Measurements from ENCODE around the gene STK32B. TPM values are rescaled to one million over a fixed set of nuclear protein-coding genes. Genes with fewer than 3 reads are reported as not detected.

The STK32B gene
- polyA plus RNA-seq, 4 donors = 0.27 to 0.75 (median 0.58) TPM; not detected in 1

DNA sequence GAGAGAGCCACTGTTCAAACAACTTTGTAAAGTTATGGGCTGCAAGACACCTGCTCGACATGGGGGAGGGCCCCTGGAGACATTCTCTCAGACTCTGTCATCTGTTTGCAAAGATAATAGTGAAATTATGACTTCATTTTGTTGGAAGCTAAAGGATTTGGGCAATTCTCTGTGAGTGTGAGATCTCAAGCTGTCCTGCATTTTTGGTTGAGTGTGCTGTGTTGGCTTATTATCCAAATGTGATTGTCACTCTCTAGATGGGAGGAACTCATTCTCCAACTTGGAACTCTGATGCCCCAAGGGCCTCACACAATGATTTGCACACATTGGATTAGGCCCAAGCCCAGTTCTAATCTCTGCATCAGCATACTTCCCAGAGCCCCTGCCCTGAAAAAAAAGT lies 63.7 kb downstream of the STK32B start:
- WGBS, 3 donors = 11 to 48% (median 32%) methylated on average over 1 of the region's 1 CpG
- H3K4me1 ChIP-seq (ENCODE audit: control insufficient read depth in 3 of 3, insufficient read depth in 2 of 3, low read depth in 1 of 3, low read length in 2 of 3) = no peaks in the 10 kb centered on the region
- no peaks in the 10 kb centered on the region for H3K36me3 ChIP-seq (ENCODE audit: control insufficient read depth in 3 of 3, insufficient read depth in 2 of 3, low read depth in 1 of 3, low read length in 3 of 3)
- no peaks in the 10 kb centered on the region for H3K27me3 ChIP-seq (ENCODE audit: control insufficient read depth in 3 of 3, insufficient read depth in 3 of 3, low read length in 3 of 3)
- DNase-seq (no peak), FAIRE-seq (no peak)
- H3K27ac ChIP-seq (ENCODE audit: low read depth in 1 of 3, low read length in 2 of 3) = no peak overlapping the region
- no peaks in the 10 kb centered on the region for H3K9me3 ChIP-seq (ENCODE audit: control insufficient read depth in 2 of 2, insufficient read depth in 1 of 2, low read depth in 1 of 2, low read length in 1 of 2)
- no peak overlapping the region for H3K4me3 ChIP-seq (ENCODE audit: low read depth in 1 of 3, low read length in 3 of 3)

DNA sequence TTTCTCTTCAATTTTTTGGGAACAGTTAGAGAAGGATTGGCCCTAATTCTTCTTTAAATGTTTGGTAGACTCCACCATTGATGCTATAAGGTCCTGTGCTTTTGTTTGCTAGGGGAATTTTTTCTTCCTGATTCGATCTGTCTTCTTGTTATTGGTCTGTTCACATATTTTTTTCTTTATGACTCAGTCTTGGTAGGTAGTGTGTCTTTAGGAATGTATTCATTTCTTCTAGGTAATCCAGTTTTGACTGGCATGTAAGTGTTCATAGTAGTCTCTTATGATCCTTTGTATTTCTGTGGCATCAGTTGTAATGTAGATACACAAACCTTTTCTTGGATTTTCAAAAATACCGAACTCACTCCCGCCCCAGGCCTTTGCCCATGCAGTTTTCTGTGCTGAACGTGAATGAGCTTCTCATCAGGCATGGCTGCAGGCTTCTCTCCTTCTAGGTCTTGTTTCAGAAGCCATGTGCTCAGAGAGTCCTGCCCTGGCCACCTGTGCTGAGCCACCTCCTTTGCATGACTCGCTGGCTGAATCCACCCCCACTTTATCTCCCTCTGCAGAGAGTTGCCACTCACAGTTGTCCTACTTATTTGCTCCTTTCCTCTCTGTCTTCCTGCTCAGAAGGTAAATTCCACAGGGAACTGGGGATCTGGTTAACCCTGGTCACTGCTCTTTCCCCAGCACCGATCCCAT lies 67.0 kb downstream of the STK32B start:
- no peaks in the 10 kb centered on the region for H3K9me3 ChIP-seq (ENCODE audit: control insufficient read depth in 2 of 2, insufficient read depth in 1 of 2, low read depth in 1 of 2, low read length in 1 of 2)
- no peak for DNase-seq
- peaks cover 0 to 4% (median 0%) of the 10 kb centered on the region in 3 donors for H3K4me1 ChIP-seq (ENCODE audit: control insufficient read depth in 3 of 3, insufficient read depth in 2 of 3, low read depth in 1 of 3, low read length in 2 of 3)
- H3K36me3 ChIP-seq (ENCODE audit: control insufficient read depth in 3 of 3, insufficient read depth in 2 of 3, low read depth in 1 of 3, low read length in 3 of 3) = no peaks in the 10 kb centered on the region
- no peaks in the 10 kb centered on the region for H3K27me3 ChIP-seq (ENCODE audit: control insufficient read depth in 3 of 3, insufficient read depth in 3 of 3, low read length in 3 of 3)
- no peak for FAIRE-seq
- WGBS, 3 donors = 74 to 86% (median 83%) methylated on average over 6 of the region's 6 CpGs
- no peak overlapping the region for H3K27ac ChIP-seq (ENCODE audit: low read depth in 1 of 3, low read length in 2 of 3)
- no peak overlapping the region for H3K4me3 ChIP-seq (ENCODE audit: low read depth in 1 of 3, low read length in 3 of 3)

DNA sequence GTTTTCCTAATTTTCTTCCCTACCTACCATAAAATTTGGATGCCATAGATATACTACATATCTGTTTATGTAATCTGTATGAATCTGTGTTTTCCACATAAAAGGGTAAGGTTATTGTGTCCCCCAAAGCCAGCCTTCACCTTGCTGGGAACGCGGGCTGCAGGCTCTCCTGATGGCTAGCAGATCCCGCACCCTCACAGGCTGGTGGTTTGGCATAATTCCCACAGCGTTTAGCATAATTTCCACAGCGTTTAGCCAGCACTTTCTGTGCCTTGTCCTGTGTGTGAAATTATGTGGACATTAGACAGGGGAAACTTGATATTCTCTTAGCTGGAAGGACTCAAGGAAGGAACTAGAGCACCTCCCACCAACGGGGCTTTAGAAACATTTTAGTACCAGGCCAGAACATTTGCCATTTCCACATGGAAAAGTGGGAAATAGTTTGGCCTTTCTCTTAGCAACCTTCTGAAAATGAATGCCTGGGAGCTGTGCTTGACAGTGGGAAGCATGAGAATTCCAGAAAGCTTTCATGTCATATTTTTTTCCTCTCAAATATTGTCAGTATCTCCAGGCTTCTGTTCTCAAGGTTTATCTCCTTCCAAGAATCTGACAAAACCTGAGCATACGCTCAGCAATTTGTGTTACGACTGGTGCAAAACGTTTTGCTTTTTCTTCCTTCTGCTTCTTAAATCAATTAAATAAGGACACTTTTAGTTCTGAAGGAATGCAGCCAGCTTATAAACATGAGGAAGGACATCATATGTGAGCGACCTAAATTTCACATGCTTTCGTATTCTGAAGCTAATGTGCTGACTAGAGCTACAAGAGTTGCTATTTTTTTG lies 67.9 kb downstream of the STK32B start:
- Histone ChIP-seq H3K4me3 (ENCODE audit: low read depth in 1 of 3, low read length in 3 of 3) (no peak overlapping the region), H3K9me3 (ENCODE audit: control insufficient read depth in 2 of 2, insufficient read depth in 1 of 2, low read depth in 1 of 2, low read length in 1 of 2) (no peaks in the 10 kb centered on the region), H3K4me1 (ENCODE audit: control insufficient read depth in 3 of 3, insufficient read depth in 2 of 3, low read depth in 1 of 3, low read length in 2 of 3) (peaks cover 0 to 4% (median 0%) of the 10 kb centered on the region in 3 donors), H3K27me3 (ENCODE audit: control insufficient read depth in 3 of 3, insufficient read depth in 3 of 3, low read length in 3 of 3) (no peaks in the 10 kb centered on the region), H3K36me3 (ENCODE audit: control insufficient read depth in 3 of 3, insufficient read depth in 2 of 3, low read depth in 1 of 3, low read length in 3 of 3) (no peaks in the 10 kb centered on the region), H3K27ac (ENCODE audit: low read depth in 1 of 3, low read length in 2 of 3) (no peak overlapping the region)
- WGBS, 3 donors = 71 to 77% (median 75%) methylated on average over 11 of the region's 11 CpGs
- FAIRE-seq (no peak), DNase-seq (no peak)

- Histone ChIP-seq H3K36me3 (ENCODE audit: control insufficient read depth in 3 of 3, insufficient read depth in 2 of 3, low read depth in 1 of 3, low read length in 3 of 3) (no peaks in the 10 kb centered on the region), H3K9me3 (ENCODE audit: control insufficient read depth in 2 of 2, insufficient read depth in 1 of 2, low read depth in 1 of 2, low read length in 1 of 2) (no peaks in the 10 kb centered on the region), H3K4me1 (ENCODE audit: control insufficient read depth in 3 of 3, insufficient read depth in 2 of 3, low read depth in 1 of 3, low read length in 2 of 3) (peaks cover 0 to 4% (median 0%) of the 10 kb centered on the region in 3 donors), H3K27me3 (ENCODE audit: control insufficient read depth in 3 of 3, insufficient read depth in 3 of 3, low read length in 3 of 3) (no peaks in the 10 kb centered on the region), H3K27ac (ENCODE audit: low read depth in 1 of 3, low read length in 2 of 3) (no peak overlapping the region), H3K4me3 (ENCODE audit: low read depth in 1 of 3, low read length in 3 of 3) (no peak overlapping the region)
- DNase-seq (no peak), FAIRE-seq (no peak)
- WGBS, 3 donors = 81 to 90% (median 84%) methylated on average over 10 of the region's 10 CpGs
These were observed 68.8 kb downstream of the STK32B start for GRCh38 chr4:5120067-5120466.

DNA sequence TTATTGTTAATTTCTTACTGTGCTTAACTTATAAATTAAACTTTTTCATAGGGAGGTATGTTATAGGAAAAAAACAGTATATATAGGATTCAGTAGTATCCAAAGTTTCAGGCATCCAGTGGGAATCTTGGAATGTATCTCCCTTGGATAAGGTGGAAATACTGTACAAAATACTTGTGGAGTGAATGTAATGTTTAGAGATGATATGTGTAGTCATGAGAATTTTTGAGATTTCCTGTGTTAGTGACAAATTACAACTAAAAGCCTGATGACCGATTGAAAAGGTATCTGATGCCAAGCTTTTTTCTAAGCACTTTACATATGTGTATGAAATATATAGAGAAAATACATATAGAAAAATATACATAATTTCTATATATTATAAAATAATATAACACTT lies 69.2 kb downstream of the STK32B start:
- Histone ChIP-seq H3K4me1 (ENCODE audit: control insufficient read depth in 3 of 3, insufficient read depth in 2 of 3, low read depth in 1 of 3, low read length in 2 of 3) (peaks cover 0 to 4% (median 0%) of the 10 kb centered on the region in 3 donors), H3K27me3 (ENCODE audit: control insufficient read depth in 3 of 3, insufficient read depth in 3 of 3, low read length in 3 of 3) (no peaks in the 10 kb centered on the region), H3K27ac (ENCODE audit: low read depth in 1 of 3, low read length in 2 of 3) (no peak overlapping the region), H3K36me3 (ENCODE audit: control insufficient read depth in 3 of 3, insufficient read depth in 2 of 3, low read depth in 1 of 3, low read length in 3 of 3) (no peaks in the 10 kb centered on the region), H3K4me3 (ENCODE audit: low read depth in 1 of 3, low read length in 3 of 3) (no peak overlapping the region), H3K9me3 (ENCODE audit: control insufficient read depth in 2 of 2, insufficient read depth in 1 of 2, low read depth in 1 of 2, low read length in 1 of 2) (no peaks in the 10 kb centered on the region)
- WGBS, 3 donors = 85 to 100% (median 92%) methylated on average over 1 of the region's 1 CpG
- no peak for DNase-seq
- FAIRE-seq = no peak

DNA sequence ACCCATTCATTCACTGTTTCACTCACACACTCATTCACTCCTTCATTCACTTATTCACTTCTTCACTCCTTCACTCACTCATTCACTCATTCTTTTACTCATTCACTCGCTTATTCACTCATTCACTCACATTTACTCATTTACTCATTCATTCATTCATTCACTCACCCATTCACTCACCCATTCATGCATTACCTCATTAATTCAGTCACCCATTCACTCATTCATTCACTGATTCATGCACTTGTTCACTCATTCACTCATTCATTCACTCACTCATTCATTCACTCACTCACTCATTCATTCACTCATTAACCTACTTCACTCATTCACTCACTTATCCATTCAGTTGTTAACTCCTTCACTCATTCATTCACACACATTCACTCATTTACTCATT lies 70.8 kb downstream of the STK32B start:
- 93 to 97% (median 97%) methylated on average over 1 of the region's 1 CpG for WGBS, 3 donors
- H3K4me1 ChIP-seq (ENCODE audit: control insufficient read depth in 3 of 3, insufficient read depth in 2 of 3, low read depth in 1 of 3, low read length in 2 of 3) = peaks cover 0 to 4% (median 0%) of the 10 kb centered on the region in 3 donors

DNA sequence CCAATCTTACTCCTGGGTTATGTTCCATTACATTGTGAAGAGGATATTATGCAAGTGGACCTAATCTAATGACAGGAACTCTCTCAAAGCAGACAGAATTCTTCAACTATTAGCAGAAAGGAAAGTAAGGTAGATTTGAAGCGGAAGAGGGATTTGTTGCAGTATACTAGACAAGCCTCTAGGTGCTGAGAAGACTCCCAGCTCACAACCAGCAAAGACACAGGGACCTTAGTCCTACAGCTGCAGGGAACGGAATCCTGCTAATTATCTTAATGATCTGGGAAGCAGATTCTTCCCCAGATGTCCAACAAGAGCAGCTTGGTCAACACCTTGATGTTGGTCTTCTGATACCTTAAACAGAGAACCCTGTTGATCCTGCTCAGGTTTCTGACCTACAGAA lies 73.6 kb downstream of the STK32B start:
- H3K27me3 ChIP-seq (ENCODE audit: control insufficient read depth in 3 of 3, insufficient read depth in 3 of 3, low read length in 3 of 3) = no peaks in the 10 kb centered on the region
- H3K4me3 ChIP-seq (ENCODE audit: low read depth in 1 of 3, low read length in 3 of 3) = no peak overlapping the region
- WGBS, 3 donors = 71 to 81% (median 77%) methylated on average over 2 of the region's 2 CpGs
- no peaks in the 10 kb centered on the region for H3K36me3 ChIP-seq (ENCODE audit: control insufficient read depth in 3 of 3, insufficient read depth in 2 of 3, low read depth in 1 of 3, low read length in 3 of 3)
- H3K9me3 ChIP-seq (ENCODE audit: control insufficient read depth in 2 of 2, insufficient read depth in 1 of 2, low read depth in 1 of 2, low read length in 1 of 2) = no peaks in the 10 kb centered on the region
- no peak overlapping the region for H3K27ac ChIP-seq (ENCODE audit: low read depth in 1 of 3, low read length in 2 of 3)
- DNase-seq (no peak), FAIRE-seq (no peak)
- H3K4me1 ChIP-seq (ENCODE audit: control insufficient read depth in 3 of 3, insufficient read depth in 2 of 3, low read depth in 1 of 3, low read length in 2 of 3) = peaks cover 0 to 4% (median 0%) of the 10 kb centered on the region in 3 donors

More for the DNA sequence above, 70.8 kb downstream of the STK32B start:
- Histone ChIP-seq H3K9me3 (ENCODE audit: control insufficient read depth in 2 of 2, insufficient read depth in 1 of 2, low read depth in 1 of 2, low read length in 1 of 2) (no peaks in the 10 kb centered on the region), H3K27me3 (ENCODE audit: control insufficient read depth in 3 of 3, insufficient read depth in 3 of 3, low read length in 3 of 3) (no peaks in the 10 kb centered on the region), H3K27ac (ENCODE audit: low read depth in 1 of 3, low read length in 2 of 3) (no peak overlapping the region), H3K4me3 (ENCODE audit: low read depth in 1 of 3, low read length in 3 of 3) (no peak overlapping the region), H3K36me3 (ENCODE audit: control insufficient read depth in 3 of 3, insufficient read depth in 2 of 3, low read depth in 1 of 3, low read length in 3 of 3) (no peaks in the 10 kb centered on the region)
- no peak for DNase-seq
- no peak for FAIRE-seq

- Histone ChIP-seq H3K27me3 (ENCODE audit: control insufficient read depth in 3 of 3, insufficient read depth in 3 of 3, low read length in 3 of 3) (no peaks in the 10 kb centered on the region), H3K4me1 (ENCODE audit: control insufficient read depth in 3 of 3, insufficient read depth in 2 of 3, low read depth in 1 of 3, low read length in 2 of 3) (peaks cover 0 to 4% (median 0%) of the 10 kb centered on the region in 3 donors), H3K36me3 (ENCODE audit: control insufficient read depth in 3 of 3, insufficient read depth in 2 of 3, low read depth in 1 of 3, low read length in 3 of 3) (no peaks in the 10 kb centered on the region), H3K4me3 (ENCODE audit: low read depth in 1 of 3, low read length in 3 of 3) (no peak overlapping the region), H3K27ac (ENCODE audit: low read depth in 1 of 3, low read length in 2 of 3) (no peak overlapping the region), H3K9me3 (ENCODE audit: control insufficient read depth in 2 of 2, insufficient read depth in 1 of 2, low read depth in 1 of 2, low read length in 1 of 2) (no peaks in the 10 kb centered on the region)
- no peak for FAIRE-seq
- WGBS, 3 donors = 55 to 75% (median 58%) methylated on average over 5 of the region's 5 CpGs
- no peak for DNase-seq
These were observed 74.0 kb downstream of the STK32B start for GRCh38 chr4:5125321-5125720.
